PFSK-1 (cell line): ENCODE data around the gene SLC4A8.

Source experiments
- FOXP2 ChIP-seq: optimal IDR thresholded peaks from 2 replicates; pipeline ENCODE3; 2011; ENCODE audit warnings: borderline replicate concordance, control low read depth, inconsistent platforms; ENCODE audit not compliant: insufficient read depth; ENCODE audit errors: extremely low read length, extremely low read depth
- POLR2AphosphoS5 ChIP-seq: IDR thresholded peaks from 2 replicates; pipeline ENCODE4 v1.6.1; 2012; ENCODE audit warnings: low read depth, mild to moderate bottlenecking, control low read depth, low read length, moderate library complexity
- SIN3A ChIP-seq: IDR thresholded peaks from 2 replicates; pipeline ENCODE4 v1.6.1; 2012; ENCODE audit warnings: mild to moderate bottlenecking, low read length, moderate library complexity, borderline replicate concordance; ENCODE audit not compliant: insufficient read depth
- TAF1 ChIP-seq: IDR thresholded peaks from 2 replicates; pipeline ENCODE4 v1.6.1; 2012; ENCODE audit warnings: low read length, control low read depth, borderline replicate concordance; ENCODE audit not compliant: insufficient read depth
- TF ChIP-seq, protein P1 (sequence below), 2 experiments: IDR thresholded peaks; 2 replicates each; pipeline versions ENCODE4 v1.6.1 to v1.8.0; 2011 to 2012; ENCODE audit warnings: low read depth in 2 of 2, low read length in 2 of 2, control low read depth in 1 of 2, inconsistent platforms in 1 of 2, mild to moderate bottlenecking in 1 of 2, moderate library complexity in 1 of 2; ENCODE audit not compliant: insufficient read depth in 1 of 2

Gene SLC4A8

GRCh38 chr12:51413791-51414190 lies 10.8 kb upstream of the SLC4A8 start:
- TF ChIP-seq POLR2AphosphoS5 = no peak
- TF ChIP-seq, protein P1, sequence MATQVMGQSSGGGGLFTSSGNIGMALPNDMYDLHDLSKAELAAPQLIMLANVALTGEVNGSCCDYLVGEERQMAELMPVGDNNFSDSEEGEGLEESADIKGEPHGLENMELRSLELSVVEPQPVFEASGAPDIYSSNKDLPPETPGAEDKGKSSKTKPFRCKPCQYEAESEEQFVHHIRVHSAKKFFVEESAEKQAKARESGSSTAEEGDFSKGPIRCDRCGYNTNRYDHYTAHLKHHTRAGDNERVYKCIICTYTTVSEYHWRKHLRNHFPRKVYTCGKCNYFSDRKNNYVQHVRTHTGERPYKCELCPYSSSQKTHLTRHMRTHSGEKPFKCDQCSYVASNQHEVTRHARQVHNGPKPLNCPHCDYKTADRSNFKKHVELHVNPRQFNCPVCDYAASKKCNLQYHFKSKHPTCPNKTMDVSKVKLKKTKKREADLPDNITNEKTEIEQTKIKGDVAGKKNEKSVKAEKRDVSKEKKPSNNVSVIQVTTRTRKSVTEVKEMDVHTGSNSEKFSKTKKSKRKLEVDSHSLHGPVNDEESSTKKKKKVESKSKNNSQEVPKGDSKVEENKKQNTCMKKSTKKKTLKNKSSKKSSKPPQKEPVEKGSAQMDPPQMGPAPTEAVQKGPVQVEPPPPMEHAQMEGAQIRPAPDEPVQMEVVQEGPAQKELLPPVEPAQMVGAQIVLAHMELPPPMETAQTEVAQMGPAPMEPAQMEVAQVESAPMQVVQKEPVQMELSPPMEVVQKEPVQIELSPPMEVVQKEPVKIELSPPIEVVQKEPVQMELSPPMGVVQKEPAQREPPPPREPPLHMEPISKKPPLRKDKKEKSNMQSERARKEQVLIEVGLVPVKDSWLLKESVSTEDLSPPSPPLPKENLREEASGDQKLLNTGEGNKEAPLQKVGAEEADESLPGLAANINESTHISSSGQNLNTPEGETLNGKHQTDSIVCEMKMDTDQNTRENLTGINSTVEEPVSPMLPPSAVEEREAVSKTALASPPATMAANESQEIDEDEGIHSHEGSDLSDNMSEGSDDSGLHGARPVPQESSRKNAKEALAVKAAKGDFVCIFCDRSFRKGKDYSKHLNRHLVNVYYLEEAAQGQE (IDR thresholded peaks at IDR 0.05; ENCODE audit: insufficient read depth in 1 of 2, low read depth in 2 of 2, low read length in 2 of 2) = no peak
- TF ChIP-seq TAF1 = no peak
- no peak for TF ChIP-seq FOXP2
- no peak for TF ChIP-seq SIN3A

GRCh38 chr12:51415931-51416330 lies 8.7 kb upstream of the SLC4A8 start:
- TF ChIP-seq TAF1 (no peak), FOXP2 (no peak), POLR2AphosphoS5 (no peak), SIN3A (no peak)
- TF ChIP-seq, protein P1 (IDR thresholded peaks at IDR 0.05; ENCODE audit: insufficient read depth in 1 of 2, low read depth in 2 of 2, low read length in 2 of 2) = no peak

GRCh38 chr12:51417826-51418225 lies 6.8 kb upstream of the SLC4A8 start:
- TF ChIP-seq, protein P1 (IDR thresholded peaks at IDR 0.05; ENCODE audit: insufficient read depth in 1 of 2, low read depth in 2 of 2, low read length in 2 of 2) = no peak
- no peak for TF ChIP-seq POLR2AphosphoS5
- no peak for TF ChIP-seq TAF1
- TF ChIP-seq FOXP2 = no peak
- TF ChIP-seq SIN3A = no peak

DNA sequence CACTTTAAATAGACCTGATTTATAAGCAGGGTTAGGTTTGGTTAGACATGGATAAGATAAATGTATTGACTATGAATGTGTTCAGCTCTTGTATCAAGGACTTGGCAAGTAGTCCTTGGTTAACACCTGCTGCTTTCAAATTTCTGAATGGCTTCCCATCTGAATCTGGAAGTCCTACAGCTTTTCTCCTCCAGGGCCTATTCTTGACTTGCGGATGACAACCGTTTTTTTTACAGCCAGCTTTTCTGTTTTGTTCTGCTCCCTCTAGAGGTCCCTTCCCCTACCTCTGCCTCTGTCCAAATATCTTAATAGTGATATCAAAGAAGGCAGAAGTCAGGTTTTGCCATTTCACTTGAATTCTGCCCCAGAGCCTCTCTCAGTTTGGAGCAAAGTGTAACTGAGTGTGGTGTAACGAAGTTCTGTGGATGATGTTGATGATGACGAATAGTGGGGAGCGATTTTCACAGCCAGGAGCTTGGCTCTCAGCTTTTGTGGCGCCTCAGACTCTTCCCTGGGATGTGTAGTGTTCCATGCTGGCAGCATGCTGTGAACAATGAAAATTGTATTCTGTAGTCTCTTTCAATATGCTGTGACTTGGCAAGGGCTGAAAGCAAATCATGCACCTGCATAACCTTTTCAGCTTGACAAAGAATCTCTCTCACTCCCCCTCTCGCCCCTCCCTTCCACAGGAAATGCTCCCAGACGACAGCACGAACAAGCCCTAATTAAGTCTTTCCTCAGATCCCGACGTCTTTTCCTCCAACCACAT lies 5.0 kb upstream of the SLC4A8 start:
- TF ChIP-seq SIN3A (0 out of 2 replicates have a peak, but pooled peaks have one; percentile 46), TAF1 (no peak), FOXP2 (no peak), POLR2AphosphoS5 (no peak)
- TF ChIP-seq, protein P1 (IDR thresholded peaks at IDR 0.05; ENCODE audit: insufficient read depth in 1 of 2, low read depth in 2 of 2, low read length in 2 of 2) = peak in 1 of 2 experiments; percentile 74; a peak in 1 of 4 replicates
